ENCODE data around the gene EPHB1.

- TF ChIP-seq CTCF (IDR thresholded peaks at IDR 0.05 in 4 of 5, conservative IDR thresholded peaks at IDR 0.05 in 1 of 5) (no peak), POLR2A (IDR thresholded peaks at IDR 0.05) (no peak)
Measured at GRCh38 chr3:135157045-135157740, 362.1 kb downstream of the EPHB1 start.
